Neutrophil (primary cell): Measurements from ENCODE around the gene UCN.
"Not testable (repeated sequence)": the region's sequence is repeated elsewhere in the genome, so short reads cannot be mapped to it uniquely, and the experiment has no call there.

Source experiments
- H3K27ac ChIP-seq: fragments of 200-600 bp; sonication (generic); 2 replicates; pipeline ENCODE4 v1.5.1; 2016; ENCODE audit warnings: mild to moderate bottlenecking, moderate library complexity
- H3K27me3 ChIP-seq: fragments of 200-600 bp; sonication (generic); 2 replicates; pipeline ENCODE4 v1.6.0; 2016; ENCODE audit warnings: mild to moderate bottlenecking
- H3K36me3 ChIP-seq: fragments of 200-600 bp; sonication (generic); 2 replicates; pipeline ENCODE4 v1.5.1; 2017
- H3K4me1 ChIP-seq, 2 experiments: fragments of 200-600 bp in 1 of 2; sonication (generic) in 1 of 2; 1 replicate in 1 of 2; 2 replicates in 1 of 2; pipeline versions ENCODE4 v1.5.1 to v1.6.1; 2013 to 2016; ENCODE audit warnings: low read depth in 1 of 2, low read length in 1 of 2, mild to moderate bottlenecking in 1 of 2, moderate library complexity in 1 of 2; ENCODE audit not compliant: control insufficient read depth in 1 of 2, insufficient read depth in 1 of 2
- H3K4me3 ChIP-seq, 2 experiments: fragments of 200-600 bp in 1 of 2; sonication (generic) in 1 of 2; 1 replicate in 1 of 2; 2 replicates in 1 of 2; pipeline ENCODE4 v1.5.1; 2013 to 2016; ENCODE audit warnings: low read depth in 1 of 2, low read length in 1 of 2, mild to moderate bottlenecking in 1 of 2, moderate library complexity in 1 of 2
- H3K9me3 ChIP-seq: fragments of 200-600 bp; sonication (generic); 2 replicates; pipeline ENCODE4 v1.5.1; 2016
- CTCF ChIP-seq: fragments of 200-600 bp; sonication (generic); IDR thresholded peaks from 2 replicates; pipeline ENCODE4 v1.5.1; 2016; ENCODE audit warnings: antibody characterized with exemption

The UCN gene

GRCh38 chr2:27280826-27281225, 27.4 kb downstream of the UCN start:
- H3K27me3 ChIP-seq = peaks cover 29% of the 10 kb centered on the region
- no peak overlapping the region for H3K4me3 ChIP-seq

DNA sequence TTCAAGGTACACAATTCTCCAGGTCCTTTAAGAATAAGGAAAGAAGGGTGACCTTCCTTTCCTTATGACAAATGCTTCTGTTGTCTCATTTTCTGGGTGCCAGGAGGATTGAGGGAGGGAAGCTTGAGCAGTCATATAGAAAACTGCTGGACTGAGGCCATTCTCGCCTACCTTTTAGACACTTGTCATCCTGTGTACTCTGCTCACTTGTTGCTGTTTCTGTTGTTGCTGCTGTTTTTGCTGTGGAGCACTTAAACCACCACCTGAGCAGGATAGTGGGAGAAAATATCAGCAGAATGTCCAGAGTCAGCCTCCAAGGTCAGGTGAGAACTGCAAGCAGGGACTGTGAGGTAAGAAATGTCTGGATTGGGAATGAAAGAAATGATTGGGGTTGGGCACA, 30.2 kb downstream of the UCN start:
- H3K27me3 ChIP-seq = peaks cover 29% of the 10 kb centered on the region
- H3K9me3 ChIP-seq = no peaks in the 10 kb centered on the region
- no peak overlapping the region for H3K4me3 ChIP-seq
- no peak overlapping the region for H3K27ac ChIP-seq
- TF ChIP-seq CTCF = no peak
- H3K4me1 ChIP-seq = no peaks in the 10 kb centered on the region
- H3K36me3 ChIP-seq = no peaks in the 10 kb centered on the region

More at GRCh38 chr2:27280826-27281225, 27.4 kb downstream of the UCN start:
- Histone ChIP-seq H3K36me3 (no peaks in the 10 kb centered on the region), H3K27ac (no peak overlapping the region), H3K9me3 (no peaks in the 10 kb centered on the region), H3K4me1 (no peaks in the 10 kb centered on the region)
- TF ChIP-seq CTCF = no peak

GRCh38 chr2:27275211-27276150, 32.8 kb downstream of the UCN start, which contains the start of gene DNAJC5G:
TSS of gene DNAJC5G (plus strand) at chr2:27275433. CDS start at chr2:27276729, 1,296 bp downstream.
- Histone ChIP-seq H3K9me3 (no peaks in the 10 kb centered on the region), H3K27ac (no peak within 1 kb of the TSS), H3K27me3 (peaks cover 30% of the 10 kb centered on the region), H3K4me3 (no peak within 1 kb of the TSS), H3K4me1 (no peaks in the 10 kb centered on the region), H3K36me3 (no peaks in the 10 kb centered on the region)
- TF ChIP-seq CTCF = no peak

DNA sequence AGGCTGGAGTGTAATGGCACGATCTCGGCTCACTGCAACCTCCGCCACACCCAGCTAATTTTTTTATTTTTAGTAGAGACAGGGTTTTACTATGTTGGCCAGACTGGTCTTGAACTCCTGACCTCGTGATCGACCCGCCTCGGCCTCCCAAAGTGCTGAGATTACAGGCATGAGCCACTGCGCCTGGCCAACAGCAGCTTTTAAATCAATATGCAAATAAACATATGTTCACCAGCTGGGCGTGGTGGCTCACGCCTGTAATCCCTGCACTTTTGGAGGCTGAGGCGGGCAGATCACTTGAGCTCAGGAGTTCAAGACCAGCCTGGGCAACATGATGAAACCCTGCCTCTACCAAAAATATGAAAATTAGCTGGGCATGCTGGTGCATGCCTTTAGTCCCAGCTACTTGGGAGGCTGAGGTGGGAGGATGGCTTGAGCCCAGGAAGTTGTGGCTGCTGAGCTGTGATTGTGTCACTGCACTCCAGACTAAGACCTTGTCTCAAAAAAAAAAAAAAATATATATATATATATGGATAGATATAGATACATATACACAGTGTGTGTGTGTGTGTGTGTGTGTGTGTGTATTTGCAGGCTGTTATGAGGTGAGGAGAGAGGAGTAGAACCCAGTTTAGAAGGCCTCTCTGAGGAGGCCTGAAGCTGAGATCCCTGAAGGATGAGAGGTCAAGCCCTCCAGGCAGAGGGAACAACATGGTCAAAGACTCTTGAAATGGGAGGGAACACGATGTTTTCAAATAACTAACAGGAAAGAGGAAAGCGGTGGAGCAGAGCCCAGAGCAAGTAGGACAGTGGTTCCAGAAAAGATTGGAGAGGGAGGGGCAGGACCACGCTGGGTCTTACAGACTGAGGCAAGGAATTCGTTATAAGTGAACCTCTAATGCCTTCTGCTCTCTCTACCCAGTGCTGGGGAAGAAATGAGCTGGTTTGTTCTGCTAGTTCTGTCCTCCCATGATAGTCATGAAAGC, 35.4 kb downstream of the UCN start:
- peaks cover 52% of the 10 kb centered on the region for H3K27me3 ChIP-seq
- not testable (repeated sequence) for H3K9me3 ChIP-seq, H3K27ac ChIP-seq, H3K4me1 ChIP-seq, H3K4me3 ChIP-seq, H3K36me3 ChIP-seq

GRCh38 chr2:27271631-27272340, 36.5 kb downstream of the UCN start:
- no peak overlapping the region for H3K4me3 ChIP-seq
- no peak for TF ChIP-seq CTCF

More at GRCh38 chr2:27271631-27272340, 36.5 kb downstream of the UCN start:
- peaks cover 53% of the 10 kb centered on the region for H3K27me3 ChIP-seq
- no peak overlapping the region for H3K27ac ChIP-seq
- no peaks in the 10 kb centered on the region for H3K36me3 ChIP-seq
- H3K4me1 ChIP-seq = no peaks in the 10 kb centered on the region
- no peaks in the 10 kb centered on the region for H3K9me3 ChIP-seq
